Spleen (tissue), 7 donors: Measurements from ENCODE around the gene OSER1.

Source experiments
- CTCF ChIP-seq, 11 experiments: fragments of 200-600 bp in 7 of 11; fragments of 450-650 bp in 4 of 11; sonication (generic) in 4 of 11; IDR thresholded peaks in 8 of 11; conservative IDR thresholded peaks in 3 of 11; 1 replicate in 7 of 11; 2 replicates in 4 of 11; pipeline versions ENCODE4 v1.4.0 to v1.8.0; 2016 to 2021; ENCODE audit warnings: antibody characterized with exemption in 11 of 11, inconsistent platforms in 4 of 11, mild to moderate bottlenecking in 1 of 11
- POLR2A ChIP-seq, 3 donors: fragments of 450-650 bp; IDR thresholded peaks; one replicate each; pipeline ENCODE4 v1.5.1; 2017; ENCODE audit warnings: antibody characterized with exemption in 3 of 3, mild to moderate bottlenecking in 1 of 3
- POLR2AphosphoS5 ChIP-seq, 3 donors: sonication (generic); formaldehyde crosslinking; IDR thresholded peaks; one replicate each; pipeline ENCODE4 v1.5.1; 2017; ENCODE audit warnings: antibody characterized with exemption in 3 of 3
- donor health status: DM: no; HTN: no; CAD: no; lungs with moderate emphysema.
- donor health status: DM: no; HTN: no; CAD: no.
- donor health status: DM: no; HTN: no; CAD: no.

GRCh38 chr20:44223721-44224120, 13.2 kb upstream of the OSER1 start:
- TF ChIP-seq CTCF (IDR thresholded peaks at IDR 0.05 in 8 of 11, conservative IDR thresholded peaks at IDR 0.05 in 3 of 11) (no peak), POLR2A (IDR thresholded peaks at IDR 0.05) (no peak), POLR2AphosphoS5 (IDR thresholded peaks at IDR 0.05) (no peak)
